PC-3 (cell line): ENCODE results near the gene ABRACL.

Experiments used
- CTCF ChIP-seq: fragments of 300-600 bp; sonication (generic); conservative IDR thresholded peaks from 2 replicates; pipeline ENCODE4 v1.5.1; 2017; ENCODE audit warnings: antibody characterized with exemption, low read depth, mild to moderate bottlenecking, low read length
- EZH2 ChIP-seq: fragments of 300-600 bp; sonication (generic); IDR thresholded peaks from one replicate; pipeline ENCODE4 v1.6.1; 2017; ENCODE audit warnings: antibody characterized with exemption, mild to moderate bottlenecking, low read length; ENCODE audit not compliant: unreplicated experiment
- EZH2phosphoT487 ChIP-seq: fragments of 300-600 bp; sonication (generic); IDR thresholded peaks from 2 replicates; pipeline ENCODE4 v1.6.1; 2018; ENCODE audit warnings: mild to moderate bottlenecking, antibody characterized with exemption, low read length, borderline replicate concordance

- no peak for TF ChIP-seq EZH2phosphoT487
- TF ChIP-seq CTCF: no peak
- TF ChIP-seq EZH2: no peak
Measured at GRCh38 chr6:139028215-139028657, 309 bp upstream of the ABRACL start.
